Measurements from ENCODE around the gene DENND10. TPM values are rescaled to one million over a fixed set of nuclear protein-coding genes. Genes with fewer than 3 reads are reported as not detected.

The DENND10 gene
- total RNA-seq, 1 experiment from 2014 or later, result 42.1 TPM

Other genes starting within 250 kb of the DENND10 start
- 54.2 and 59.4 TPM in 2 replicates for gene NANOS1, start 74.4 kb upstream of the DENND10 start, total RNA-seq (2014; rRNA removed; shearing (Covaris generic))
- 170 and 192 TPM in 2 replicates for gene EIF3A, start 23.3 kb upstream of the DENND10 start, total RNA-seq (2014; rRNA removed; shearing (Covaris generic))
- gene SFXN4, start 61.6 kb downstream of the DENND10 start, total RNA-seq (2014; rRNA removed; shearing (Covaris generic)), result 31.4 and 32.1 TPM in 2 replicates
- 235 and 239 TPM in 2 replicates for gene PRDX3, start 74.7 kb downstream of the DENND10 start, total RNA-seq (2014; rRNA removed; shearing (Covaris generic))
- gene GRK5, start 103.5 kb downstream of the DENND10 start, total RNA-seq (2014; rRNA removed; shearing (Covaris generic)), result 4.4 and 4.7 TPM in 2 replicates